HG03066 (cell line): ENCODE data around the gene BIRC7.
A peak's percentile ranks its signal among the peaks of the same experiment; 100 is the strongest.
"Not testable (repeated sequence)": the region's sequence is repeated elsewhere in the genome, so short reads cannot be mapped to it uniquely, and the experiment has no call there.

Experiments used
- ATAC-seq: cut with Tn5 transposase; IDR thresholded peaks from one replicate; pipeline ENCODE4 v1.9.1; 2021; ENCODE audit warnings: low read depth; ENCODE audit not compliant: unreplicated experiment

BIRC7 gene

DNA sequence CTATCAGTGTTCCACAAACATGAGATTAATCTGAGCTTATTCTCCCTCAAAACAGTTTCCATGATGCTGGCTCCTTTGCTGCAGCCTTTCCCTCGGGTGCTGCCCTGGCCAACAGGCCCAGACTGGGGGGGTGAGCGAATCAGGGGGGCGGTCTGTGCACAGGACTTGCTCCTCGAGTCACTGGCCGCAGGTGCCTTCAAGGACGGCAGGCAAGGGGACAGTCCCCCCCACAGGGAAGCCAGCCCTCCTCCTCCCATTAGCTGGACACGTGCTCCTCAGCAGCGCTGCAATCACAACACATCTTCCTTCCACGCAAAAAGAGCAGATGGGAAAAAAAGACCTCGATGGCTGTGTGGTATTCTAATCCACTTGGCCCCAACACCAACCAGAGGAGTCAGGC is 29.8 kb upstream of the BIRC7 start:
- no peak for ATAC-seq

DNA sequence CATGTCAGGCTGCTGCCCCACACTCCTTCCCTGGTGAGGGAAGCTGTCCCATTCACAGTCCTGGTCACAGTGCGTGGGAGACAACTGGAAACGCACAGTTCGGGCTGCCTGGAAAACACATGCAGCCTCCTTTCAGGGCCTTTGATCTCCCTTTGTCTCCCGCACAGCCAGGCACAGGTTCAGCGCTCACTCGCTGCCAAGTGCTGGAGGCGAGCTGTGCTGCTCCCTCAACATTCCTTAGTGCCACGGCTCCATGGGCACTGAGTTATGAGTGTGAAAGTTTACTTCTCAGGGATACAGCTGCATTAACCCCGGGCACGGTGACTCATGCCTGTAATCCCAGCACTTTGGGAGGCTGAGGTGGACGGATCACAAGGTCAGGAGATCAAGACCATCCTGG is 28.8 kb upstream of the BIRC7 start:
- ATAC-seq: no peak

DNA sequence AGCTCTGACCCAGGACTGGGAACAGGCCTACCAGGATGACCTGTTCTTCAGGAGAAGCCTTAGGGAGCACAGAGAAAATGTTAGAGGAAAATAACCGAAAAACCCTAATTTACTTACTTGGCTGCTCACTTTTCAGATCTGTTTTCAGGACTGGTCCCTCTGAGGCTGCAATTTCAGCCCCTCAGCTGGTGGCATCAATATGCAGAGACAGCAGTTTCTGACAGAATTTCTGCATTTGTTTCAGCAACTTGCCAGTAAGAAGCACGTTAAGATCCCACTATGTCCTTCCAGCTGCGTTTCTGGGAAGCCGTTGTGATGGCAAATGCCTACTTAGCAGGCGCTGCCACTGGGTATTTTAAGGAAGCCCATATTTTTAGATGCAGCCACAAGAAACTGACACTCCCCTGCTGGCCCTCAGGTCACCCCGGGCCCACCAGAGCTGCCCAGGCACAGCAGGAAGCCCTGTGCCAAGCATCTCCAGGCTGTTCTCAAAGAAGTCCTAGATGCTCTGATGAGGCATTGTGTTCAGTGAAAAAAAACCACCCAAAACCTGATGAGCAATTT is 27.3 kb upstream of the BIRC7 start:
- ATAC-seq: no peak

DNA sequence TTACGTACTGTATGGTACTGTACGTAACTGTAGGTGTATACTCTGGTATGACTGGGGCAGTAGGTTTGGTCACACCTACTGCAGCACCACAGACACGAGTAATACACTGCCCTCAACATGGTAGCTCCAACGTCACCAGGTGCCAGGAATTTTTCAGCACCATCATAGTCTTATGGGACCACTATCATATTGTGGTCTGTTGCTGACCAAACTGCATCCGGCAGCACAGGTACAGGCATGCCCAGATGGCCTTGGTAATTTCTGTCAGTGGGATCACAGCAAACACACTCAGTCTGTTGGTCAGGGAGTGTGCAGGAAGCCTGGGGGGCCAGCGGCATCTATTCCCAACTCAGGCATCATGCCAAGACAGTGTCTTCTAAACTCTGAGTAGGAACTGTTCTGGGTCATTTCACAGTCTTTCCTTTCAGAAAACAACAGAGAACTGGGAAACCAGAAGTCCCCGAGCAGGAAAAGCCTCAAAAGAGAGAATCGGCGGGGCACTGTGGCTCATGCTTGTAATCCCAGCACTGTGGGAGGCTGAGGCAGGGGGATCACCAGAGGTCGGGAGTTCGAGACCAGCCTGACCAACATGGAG is 25.6 kb upstream of the BIRC7 start:
- ATAC-seq: no peak

DNA sequence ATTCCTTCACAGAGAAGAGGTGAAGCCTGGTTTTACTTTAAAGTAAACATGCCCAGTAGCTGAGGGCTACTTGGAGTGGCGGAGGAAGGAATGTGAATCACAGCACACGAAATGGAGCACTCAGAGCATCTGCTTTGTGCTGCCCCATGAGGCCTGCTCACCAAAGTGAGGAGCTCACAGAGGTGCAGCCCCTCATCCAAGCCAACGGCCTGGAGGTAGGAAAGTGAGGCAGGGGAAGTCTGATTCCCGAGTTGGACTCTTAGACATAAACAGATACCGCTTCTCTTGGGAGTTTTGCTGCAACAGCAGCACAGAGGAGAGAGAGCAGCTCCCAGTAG is 23.3 kb upstream of the BIRC7 start:
- no peak for ATAC-seq

DNA sequence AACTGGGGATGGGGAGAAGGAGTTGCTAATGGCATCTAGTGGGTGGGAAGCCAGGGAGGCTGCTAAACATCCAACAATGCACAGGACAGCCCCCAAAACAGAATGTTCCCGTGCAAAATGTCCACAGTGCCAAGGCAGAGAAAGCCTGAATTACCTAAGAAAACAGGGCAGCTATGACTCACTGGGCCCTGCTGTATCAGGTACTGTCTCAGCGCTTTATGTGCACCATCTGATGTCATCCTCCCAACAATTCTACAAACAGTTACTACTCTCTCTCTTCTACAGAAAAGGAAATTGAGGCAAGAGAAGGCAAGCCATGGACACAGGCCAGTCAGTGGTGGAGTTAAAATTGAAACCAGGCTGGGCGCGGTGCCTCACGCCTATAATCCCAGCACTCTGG is 22.9 kb upstream of the BIRC7 start:
- no peak for ATAC-seq

DNA sequence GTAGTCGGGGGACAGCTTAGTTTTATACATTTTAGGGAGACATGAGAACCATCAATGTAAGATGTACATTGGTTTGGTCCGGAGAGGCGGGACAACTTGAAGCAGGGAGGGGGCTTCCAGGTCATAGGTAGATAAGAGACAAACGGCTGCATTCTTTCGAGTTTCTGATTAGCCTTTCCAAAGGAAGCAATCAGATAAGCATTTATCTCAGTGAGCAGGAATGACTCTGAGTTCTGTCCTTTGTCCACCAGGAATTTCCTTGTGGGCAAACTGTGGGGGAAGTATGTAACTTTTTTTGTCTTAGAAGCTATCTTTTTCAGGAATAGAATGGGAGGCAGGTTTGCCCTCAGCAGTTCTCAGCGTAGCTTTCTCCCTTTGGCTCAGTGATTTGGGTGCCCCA is 21.2 kb upstream of the BIRC7 start:
- no peak for ATAC-seq

DNA sequence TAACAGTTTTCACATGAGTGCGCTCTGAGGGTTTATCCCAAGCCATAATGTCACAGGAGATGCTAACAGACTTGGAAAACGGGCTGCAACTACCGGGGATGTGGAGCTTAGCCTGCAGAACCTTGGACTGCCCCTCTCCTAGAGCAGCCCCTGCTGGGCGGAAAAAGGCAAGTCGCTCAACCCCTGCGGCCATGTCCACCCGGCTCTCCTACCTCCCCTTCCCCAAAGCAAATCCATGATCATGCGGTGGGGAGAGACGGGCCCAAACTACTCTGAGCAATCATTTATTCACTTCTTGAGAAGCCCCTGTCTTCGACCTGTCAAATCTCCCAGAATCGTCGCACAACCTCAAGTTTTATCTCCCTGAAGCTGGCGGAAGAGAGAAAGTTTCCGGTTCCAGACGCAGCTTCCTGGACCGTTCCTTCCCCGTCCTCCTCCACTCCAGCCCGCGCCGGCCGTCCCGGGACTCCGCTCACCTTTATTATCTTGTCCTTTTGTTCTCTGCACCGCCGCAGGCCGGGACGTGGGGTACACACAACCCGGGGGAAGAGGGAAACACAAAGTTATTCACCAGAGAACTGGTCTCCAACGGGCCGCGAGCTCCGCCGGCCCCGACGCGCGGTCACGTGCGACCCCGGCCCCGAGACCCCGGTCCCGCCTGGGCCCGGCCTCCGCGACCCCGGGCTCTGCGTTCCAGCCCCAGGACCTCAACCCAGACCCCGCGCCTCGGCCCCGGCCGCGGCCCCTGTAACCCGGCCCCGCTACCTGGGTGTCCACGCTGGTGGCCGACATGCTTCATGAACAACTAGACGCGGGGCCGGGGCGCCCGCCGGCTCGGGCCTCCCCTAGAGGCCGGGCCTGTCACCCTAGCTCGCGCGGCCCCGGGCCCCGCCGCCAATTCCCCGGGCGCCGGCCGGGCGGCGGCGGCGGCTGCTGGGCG is 20.3 kb upstream of the BIRC7 start:
- peak; percentile 8 for ATAC-seq

DNA sequence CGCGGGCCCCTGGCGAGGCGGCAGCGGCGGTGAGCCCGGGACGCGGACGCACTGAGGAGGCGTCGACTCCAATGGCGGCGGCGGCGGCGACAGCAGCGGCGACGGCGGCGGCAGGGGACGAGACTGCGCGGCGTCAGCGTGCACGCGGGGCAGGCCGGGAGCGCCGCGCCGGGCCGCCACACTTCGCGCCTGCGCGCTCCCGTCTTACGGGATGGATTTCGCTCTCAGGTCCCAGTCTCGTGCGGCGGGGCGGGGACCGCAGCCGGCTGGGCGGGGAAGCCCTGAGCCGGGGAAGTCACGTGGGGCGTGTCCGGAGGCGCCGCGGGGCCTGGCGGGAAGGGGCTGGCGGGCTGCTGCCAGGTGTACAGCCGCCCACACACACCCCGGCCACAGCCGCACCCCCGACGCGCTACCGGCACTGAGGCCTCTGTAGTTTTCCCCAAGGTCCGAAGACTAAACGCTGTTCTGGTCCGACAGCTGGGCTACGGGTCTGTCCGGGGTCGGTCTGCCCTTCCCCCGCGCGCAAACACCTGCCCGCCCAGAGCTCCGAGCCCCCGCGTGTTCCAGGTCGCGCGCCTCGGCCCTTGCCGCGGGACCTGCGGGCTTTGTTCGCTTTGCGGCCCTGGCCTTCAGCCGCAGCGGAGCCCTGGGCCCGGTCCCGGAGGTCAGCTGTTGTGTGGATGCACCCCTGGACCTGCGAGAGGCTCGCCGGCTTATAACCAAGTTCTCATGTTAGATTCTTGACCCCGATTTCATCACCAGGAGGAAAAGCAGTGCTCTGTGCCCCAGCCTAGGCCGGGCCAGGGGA is 19.5 kb upstream of the BIRC7 start, which contains the start of gene YTHDF1:
Gene YTHDF1, minus strand, starts transcription at position 91 of the 808 bp plus-strand sequence. CDS start 239 bp downstream, outside the sequence.
- ATAC-seq: peak; percentile 82

DNA sequence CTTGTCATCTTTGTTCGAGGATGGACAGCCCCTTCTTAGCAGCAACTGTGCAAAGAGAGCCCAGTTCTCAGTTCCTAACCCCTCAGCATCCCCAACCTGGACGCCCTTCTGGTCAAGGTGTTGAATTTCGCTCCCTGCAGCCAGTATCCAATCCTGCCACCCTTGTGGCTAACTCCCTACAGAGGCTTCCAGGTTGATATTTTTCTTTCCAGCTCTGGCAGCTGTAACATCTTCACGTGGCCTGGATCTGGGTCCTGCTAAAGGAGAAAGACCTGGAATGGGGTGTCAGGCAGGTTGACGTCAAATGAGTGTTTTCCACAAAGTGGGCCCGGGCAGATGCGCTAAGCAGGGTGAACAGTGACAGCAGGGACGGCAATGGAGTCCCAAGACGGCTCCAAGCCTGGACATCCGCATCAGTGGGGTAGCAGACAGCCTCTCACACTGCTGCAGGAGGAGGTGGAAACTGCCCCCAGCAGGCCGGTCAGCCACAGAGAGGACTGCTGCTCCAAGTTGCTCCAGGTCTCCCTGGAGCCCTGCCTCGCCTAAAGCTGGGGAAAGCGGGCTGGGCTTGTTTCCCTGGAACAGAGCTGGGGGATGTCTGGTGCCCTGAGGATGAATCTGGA is 18.7 kb upstream of the BIRC7 start:
- no peak for ATAC-seq

DNA sequence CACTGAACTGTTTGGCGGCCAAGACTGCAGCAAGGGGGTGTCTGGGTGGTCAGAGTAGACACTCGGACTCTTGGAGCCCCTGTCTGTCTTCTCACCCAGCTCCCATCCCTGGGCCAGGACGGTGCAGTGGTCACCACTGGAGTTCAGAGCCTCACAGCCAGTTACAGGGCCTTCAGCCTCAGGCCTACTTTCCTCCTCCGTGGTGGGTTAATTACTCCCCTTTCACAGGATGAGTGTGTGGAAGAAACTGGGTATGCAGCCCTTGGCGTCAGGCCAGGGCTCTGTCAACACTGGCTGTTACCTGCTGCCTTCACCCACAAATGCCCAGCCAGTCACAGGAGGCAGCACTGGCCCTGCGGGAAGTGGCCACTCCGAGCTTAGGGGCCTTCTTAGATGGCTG is 18.0 kb upstream of the BIRC7 start:
- ATAC-seq: no peak

DNA sequence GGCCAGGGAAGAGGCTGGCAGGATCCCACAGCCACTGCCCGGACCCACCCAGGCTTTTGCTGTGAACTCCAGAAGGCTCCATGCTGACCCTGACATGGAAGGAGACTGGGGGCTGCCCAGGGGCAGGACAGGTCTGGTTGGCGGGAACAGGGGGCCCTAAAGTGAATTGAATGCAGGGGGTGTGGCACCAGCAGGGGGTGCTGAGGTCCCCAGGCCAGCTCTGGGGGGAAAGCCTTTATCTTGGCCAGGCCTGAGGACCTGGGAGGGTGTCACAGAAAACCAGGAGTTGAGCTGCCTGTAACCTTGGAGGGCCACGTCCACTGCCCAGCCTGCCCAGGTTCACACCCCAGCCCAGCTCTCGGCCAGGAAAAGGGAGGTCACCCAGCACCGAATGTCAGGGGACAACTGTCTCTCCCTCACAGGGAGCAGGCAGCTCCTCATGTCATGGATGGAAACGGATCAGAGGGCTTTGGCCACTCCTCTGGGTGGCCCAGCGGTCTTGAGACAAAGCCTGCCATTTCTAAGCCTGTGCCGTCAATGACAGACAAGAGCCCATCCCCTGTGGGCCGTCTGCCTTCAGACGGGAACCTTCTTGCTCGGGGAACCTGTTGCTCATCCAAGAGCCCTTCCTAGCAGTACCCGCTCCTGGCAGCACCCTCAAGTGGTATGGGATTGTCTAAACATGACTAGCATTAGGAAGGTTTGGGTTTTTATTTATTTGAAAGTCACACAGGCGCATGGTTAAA is 16.8 kb upstream of the BIRC7 start:
- no peak for ATAC-seq

DNA sequence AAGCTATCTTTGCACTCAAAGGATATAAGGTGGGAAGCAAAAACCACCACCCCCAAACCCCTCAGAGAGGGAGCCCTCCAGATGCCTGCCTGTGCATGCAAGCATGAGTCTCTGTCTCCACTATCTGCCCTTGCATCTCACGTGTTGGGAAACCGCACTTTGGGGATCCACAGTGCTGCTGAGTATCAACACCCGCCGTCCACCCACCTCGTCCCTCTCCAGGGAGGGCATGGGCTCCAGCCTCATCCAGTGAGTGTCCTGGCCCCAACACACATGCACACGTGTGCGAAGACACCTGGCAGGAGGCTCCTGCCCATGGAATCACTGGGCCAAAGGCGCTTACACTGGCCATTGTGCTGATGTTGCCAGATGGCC is 16.3 kb upstream of the BIRC7 start:
- no peak for ATAC-seq

DNA sequence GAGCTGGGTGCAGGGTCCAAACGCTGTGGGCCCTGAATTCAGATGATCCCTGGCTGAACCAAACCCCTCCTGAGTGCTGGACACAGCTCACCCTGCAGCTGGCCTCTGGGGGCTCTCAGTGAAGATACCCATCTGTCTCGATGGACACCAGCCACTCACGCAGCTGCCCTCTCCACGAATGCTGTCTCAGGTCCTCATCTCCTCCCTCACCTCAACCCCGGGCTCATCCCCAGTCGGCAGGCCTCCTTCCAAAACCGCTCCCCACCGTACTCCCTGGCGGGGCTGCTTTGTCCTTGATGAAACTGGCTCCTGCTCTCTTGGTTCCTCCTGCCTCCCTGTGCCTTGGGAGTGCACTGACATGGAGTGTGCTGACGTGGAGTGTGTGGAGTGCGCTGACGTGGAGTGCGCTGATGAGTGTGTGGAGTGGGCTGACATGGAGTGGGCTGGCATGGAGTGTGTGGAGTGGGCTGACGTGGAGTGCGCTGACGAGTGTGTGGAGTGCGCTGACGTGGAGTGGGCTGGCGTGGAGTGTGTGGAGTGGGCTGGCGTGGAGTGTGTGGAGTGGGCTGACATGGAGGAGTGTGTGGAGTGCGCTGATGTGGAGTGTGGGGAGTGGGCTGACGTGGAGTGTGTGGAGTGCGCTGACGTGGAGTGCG is 15.7 kb upstream of the BIRC7 start:
- no peak for ATAC-seq

DNA sequence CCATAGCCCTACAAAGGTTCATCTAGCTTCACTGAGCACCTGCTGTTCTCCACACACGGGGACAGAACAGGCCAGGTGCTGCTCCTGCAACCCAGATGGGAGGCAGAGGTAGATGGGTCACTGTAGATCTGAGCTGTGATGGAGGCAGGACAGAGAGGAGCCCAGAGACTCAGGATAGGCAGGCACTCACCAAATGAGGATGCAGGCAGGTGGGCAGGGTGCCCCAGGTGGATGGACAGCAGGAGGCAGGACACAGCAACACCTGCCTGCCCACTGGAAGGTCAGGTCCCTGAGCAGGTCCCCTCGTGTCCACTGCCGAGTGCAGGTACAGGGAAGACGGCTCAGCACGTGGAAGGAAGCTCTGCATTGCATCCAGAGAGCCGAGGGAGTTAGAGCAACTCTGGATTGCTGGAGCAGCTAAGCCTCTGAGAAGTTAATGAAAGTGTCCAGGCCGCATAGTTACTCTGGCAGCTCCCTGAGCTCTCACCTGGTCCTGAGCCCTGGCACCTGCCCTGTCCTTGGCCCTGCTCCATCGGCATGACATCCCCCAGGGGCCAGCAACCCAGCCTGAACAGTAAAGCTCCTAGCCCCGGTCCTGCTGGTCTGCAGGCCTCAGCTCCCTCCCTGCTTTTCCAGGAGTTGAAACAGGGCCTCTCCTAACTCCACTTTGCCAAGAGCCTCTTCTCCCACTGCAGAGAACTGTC is 14.9 kb upstream of the BIRC7 start:
- ATAC-seq: no peak

DNA sequence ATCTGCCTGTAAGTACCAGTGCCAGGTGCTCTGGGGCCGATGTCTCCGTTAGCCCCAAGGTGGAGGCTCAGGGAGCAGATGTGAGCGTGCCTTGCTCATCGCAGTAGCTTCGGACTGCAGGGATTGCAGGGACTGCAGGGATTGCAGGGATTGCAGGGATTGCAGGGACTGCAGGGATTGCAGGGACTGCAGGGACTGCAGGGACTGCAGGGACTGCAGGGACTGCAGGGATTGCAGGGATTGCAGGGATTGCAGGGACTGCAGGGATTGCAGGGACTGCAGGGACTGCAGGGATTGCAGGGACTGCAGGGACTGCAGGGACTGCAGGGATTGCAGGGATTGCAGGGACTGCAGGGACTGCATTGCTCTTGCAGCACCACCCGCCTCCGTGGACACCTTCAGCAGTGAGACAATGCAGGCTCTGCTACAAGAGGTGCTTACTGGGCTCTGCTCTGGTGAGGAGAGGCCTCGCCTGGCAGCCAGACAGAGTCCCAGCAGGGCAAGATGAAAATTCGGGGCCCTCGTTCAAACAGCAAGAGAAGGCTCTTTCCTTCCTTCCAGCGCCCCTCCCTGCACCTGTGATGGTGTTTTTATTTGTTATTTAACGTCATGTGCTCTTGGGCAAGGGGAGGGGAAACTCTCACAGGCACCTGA is 14.2 kb upstream of the BIRC7 start:
- not testable (repeated sequence) for ATAC-seq

DNA sequence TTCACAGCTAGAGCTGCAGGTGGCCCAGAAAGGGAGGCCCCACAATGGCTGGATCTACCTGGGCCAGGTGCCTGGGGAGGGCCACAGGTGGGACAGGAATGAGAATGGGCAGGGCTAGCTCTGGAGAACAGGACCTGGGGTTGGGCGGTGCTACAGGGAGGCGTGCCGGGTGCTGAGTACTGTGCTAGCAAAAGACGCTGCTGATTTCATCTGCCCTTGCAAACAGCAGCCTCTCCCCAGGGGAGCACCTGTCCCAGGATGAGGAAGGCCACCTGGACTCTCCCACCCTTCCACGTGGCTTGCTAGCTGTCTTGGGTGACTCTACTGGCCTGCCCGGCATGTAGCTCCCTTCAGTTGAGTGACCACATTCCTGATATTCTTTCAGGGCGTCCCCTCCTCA is 13.2 kb upstream of the BIRC7 start:
- no peak for ATAC-seq

DNA sequence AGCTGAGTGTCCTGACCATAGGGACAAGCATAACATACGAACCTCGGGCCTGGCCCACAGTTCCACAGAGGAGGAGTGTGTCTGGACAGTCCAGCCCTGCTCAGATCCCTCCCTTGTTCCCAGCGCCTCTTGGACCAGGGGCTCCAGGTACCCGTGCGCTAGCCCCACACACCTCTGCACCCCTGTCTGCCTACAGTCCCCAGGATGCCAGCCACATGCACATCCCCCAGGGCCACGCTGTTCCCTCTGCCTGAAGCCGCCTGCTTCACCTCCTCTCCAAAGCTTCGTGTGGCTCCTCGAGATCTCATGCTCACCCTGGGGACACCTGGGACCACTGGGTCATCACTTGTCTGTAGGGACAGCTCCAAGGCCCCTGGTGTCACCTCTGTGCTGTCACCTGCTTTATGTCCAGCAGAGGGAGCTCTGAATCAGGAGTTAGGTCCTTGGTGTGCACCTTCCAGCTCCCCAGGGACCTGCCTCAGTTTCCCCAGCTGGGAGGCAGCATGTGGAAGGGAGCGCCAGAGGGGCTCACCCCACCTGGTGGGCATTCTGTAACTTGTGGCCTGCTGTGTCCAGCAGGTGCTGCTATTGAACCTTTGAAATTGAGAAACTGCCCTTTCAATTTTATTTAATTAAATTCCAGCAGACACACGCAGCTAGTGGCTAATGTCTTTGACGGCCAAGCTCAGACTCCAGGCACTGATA is 12.4 kb upstream of the BIRC7 start:
- no peak for ATAC-seq
